GM11168 (cell line): ENCODE results near the gene SSR1.

Source experiments
- in situ Hi-C: fragments of 300-500 bp; cut with MboI; formaldehyde crosslinking; loops from one replicate; pipeline ENCODE4 v1.12.0; 2022; ENCODE audit warnings: low sequenced_read_pairs; ENCODE audit not compliant: unreplicated experiment

The SSR1 gene

DNA sequence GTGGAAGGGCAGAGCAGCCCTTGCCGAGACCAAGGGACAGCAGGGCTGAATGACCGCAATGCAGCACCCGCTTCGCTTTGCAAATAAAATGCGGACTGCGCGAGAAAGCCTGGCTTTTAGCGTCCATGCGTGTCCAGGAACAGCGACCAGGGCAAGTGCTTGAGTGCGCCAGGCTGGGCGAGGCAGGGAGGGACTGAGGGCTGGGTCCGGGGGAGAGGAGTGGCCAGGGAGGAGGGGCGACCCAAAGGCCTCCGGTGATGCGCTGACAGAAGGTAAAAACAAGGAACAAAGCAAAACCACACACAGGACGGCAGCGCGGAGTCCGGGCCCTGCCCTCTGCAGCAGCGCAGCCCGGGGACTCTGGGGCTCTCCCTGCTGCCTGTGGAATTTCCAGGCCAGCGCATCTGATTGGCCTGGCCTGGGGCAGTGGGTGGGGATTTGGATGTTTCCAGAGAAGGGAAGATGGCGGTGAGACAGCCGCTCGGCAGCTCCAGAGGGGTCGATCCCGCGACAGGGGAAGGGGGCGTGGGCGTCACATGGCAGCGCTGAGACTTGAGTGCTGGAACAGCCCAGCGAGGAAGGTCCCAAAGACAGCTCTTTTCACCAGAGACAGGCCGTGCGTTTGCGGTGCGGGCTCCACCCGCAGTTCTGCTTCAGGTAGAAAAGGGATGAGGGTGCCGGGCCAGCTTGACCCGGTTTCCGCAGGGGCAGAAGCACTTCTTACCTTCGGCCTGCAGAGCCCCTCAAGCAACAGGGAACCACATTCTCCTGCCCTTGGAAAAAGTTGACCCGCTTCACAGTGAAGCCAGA lies 51.8 kb downstream of the SSR1 start:
- in situ Hi-C loops = no loop called here

DNA sequence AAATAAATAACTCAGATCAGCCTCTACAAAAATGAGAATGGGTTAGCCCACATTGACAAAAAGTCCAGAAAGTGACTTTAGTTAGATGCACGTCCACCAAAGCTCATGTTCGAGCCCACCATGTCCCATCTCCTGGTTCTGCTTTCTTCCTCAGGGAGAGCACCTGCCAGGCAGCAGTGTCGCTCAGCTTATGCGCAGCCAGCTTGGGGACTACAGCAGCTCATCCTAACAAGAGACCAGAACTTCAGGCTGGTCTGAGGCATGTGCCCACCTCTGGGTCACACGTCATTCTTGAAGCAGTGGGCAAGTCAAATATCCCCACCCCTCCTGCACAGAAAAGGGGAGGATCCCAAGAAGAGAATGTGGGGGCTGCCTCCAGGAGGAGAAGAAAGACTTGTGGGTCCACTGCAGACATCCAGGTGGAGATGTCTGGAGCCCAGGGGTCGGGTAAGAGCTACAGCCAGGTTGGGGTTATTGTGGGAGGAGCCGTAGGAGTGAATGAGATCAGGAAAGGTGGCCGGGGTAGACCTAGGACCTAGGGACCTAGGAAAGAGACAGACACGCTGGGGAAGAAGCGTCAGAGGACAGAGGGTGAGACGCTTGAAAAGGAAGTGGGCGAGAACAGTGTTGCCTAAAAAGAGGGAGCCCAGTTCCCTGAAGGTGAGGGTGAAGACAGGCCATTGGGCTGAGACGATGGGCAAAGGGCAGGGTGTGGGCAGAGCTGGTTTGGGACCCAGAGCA lies 52.5 kb downstream of the SSR1 start:
- in situ Hi-C loops = no loop called here

DNA sequence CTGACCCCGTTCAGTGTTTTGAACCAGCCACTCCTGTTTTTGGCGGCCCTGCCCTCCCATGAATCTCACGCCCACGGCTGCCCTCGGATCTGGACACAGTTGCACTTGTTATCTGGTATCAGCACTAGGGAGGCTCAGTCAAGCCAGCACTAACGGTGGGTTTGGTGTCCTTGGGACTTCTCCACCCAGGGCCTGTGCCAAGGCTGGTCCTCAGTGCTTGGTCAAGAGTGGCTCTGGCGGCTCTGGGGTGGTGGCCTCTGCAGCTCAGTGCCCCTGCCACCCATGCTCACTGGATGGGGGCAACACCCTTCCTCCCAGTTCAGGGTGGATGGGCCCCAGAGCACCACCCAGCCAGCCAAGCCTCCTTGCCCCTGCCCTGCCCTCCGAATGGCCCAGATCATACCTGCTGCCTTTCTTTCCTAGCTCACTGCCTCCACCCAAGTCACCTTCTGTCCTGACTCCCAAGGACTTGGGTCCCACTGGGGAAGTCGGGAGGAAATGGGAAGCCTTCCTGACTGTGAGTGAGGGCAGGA lies 54.7 kb downstream of the SSR1 start:
- in situ Hi-C loops = no loop called here

DNA sequence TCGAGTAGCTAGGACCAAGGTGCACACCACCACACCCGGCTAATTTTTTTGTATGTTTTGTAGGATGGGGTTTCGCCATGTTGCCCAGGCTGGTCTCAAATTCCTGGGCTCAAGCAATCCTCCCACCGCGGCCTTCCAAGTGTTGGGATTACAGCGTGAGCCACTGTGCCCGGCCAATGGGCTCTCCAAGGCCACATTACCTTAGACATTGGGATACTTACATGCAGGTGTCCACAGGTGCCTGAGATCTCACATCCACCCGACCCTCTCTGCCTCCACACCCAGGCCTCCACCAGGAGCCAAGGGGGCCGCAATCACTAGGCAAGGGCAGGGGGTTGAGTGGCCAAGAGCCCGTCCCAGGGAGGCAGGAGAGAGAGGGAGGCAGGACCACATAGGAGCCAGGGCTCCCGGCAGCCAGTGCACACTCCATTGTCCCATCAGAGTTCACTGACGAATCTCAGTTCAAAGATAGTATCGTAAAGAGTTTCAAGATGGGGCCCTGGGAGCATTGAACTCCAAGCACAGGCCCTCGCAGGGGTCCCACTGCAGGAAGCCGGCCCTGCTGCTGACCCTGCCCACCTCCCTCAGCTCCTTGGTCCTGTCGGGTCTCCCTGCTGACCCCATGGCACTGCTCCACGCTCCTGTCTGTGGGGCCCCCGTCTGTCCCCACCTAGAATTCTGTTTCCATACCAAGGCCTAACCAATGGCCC lies 55.3 kb downstream of the SSR1 start:
- in situ Hi-C loops = no loop called here

DNA sequence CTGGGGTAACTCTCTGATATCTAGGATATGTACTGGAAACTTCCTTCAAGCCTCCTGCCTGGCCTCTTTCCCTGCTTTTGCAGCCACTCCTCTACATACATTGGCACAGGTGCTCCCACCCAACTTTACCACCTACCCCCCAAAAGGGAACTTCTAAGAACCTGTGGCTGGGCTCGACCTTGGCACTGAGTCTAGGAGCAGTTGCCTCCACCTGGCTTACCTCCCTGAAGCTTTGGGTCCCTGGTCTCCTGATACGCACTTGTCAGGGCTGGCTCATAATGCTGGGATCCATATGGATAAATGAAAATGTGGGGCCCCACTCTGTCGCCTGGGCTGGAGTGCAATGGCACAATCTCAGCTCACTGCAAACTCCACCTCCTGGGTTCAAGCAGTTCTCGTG lies 56.2 kb downstream of the SSR1 start:
- in situ Hi-C loops = no loop called here

DNA sequence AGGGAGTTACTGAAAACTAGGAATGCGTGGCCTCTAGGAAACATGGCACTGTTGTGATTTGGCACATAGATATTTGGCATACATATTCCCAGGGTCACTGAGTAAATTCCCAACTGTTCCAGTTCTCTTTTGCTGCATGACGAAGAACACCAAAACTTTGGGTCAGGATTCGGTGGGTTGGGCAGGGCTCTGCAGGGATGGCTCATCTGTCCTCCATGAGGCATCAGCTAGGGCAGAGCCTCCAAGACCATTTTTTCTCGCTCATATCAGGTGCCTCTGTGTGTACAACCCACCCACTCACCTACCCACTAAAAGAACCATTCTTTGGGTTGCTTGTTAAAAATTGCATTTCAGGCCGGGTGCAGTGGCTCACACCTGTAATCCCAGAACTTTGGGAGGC lies 57.1 kb downstream of the SSR1 start:
- in situ Hi-C loops = no loop called here

DNA sequence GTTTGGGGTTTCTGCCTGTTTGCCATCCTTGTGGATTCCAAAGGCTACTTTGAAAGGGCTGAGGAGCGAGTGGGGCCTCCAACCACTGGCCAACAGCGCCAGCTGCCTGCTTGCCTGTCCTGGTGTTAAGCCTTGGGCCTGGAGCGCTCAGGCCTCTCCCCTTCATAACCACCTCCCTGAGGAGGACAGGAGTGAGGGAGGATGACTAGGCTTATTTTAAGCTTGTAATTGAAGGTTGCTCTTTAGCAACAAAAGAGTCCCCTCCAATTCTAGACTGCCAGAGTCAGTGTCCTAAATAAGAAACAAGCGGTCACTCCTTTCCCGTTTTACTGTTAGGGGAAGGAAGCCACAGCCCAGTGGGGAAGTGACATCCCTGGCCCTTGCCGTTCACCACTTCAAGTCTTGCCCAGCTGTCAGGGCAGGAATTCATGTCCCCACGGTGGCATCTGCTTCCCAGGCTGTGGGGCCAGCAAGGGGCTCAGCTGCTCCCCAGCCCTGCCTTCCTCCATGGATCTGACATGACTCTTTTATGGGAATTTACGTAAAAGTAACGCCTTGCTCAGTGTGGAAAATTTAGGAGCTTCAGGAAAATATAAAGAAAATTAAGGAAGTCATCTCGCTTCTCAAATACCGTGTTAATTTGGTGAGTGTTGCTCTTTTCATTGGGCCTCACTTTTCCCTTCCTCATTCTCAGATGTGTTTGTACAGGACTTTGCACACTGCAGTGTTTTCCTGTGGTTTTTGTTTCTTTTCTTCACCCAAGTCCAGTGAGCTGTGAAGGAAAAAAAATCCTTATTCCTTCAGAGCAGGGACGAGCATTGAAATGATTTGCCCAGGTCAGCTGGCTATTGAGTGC lies 57.8 kb downstream of the SSR1 start:
- in situ Hi-C loops = no loop called here

DNA sequence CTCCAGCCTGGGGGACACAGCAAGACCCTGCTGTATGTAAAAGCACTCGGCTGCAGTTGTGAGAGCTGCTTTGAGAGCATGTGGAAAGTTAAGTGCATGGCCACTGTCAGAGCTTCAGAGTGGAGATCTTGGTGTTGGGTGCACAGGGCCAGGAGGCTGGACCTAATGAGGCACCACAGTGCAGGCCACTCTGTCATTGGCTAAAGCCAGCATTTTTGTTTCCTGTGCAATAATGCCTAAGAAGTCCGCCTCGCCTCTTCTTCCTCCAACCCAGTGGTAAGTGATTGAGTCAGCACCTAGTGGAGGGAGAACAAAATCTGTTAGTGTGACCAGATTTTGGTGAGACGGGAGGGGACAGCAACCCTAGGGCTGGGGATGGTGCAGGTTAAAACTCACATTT lies 60.6 kb downstream of the SSR1 start:
- in situ Hi-C loops = no loop called here

DNA sequence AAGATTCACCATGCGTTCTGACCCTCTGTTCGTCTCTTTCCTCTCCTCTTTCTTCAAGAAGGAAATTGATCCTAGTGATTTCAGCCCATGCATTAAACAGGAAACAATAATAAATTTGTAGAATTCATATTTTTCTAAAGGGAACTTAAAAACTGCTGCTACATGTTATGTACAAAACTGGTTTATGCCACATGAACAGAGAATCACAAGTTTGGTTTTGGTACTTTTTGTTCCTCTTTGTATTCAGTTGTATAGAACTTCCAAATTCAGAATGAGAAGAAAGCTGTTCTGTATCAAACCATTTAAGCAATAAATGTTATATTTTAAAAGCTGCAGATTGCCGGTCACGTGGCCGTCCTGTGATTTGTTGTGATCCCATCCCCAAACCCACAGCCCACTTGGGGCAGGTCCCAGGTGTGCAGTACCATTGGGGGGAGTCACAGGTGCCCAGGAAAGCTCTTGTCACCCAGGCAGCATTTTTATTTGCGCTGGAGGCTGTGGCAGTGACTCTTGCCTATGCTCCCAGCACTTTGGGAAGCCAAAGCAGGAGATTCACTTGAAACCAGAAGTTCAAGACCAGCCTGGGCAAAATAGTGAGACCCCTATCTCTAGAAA lies 61.2 kb downstream of the SSR1 start:
- in situ Hi-C loops = no loop called here

DNA sequence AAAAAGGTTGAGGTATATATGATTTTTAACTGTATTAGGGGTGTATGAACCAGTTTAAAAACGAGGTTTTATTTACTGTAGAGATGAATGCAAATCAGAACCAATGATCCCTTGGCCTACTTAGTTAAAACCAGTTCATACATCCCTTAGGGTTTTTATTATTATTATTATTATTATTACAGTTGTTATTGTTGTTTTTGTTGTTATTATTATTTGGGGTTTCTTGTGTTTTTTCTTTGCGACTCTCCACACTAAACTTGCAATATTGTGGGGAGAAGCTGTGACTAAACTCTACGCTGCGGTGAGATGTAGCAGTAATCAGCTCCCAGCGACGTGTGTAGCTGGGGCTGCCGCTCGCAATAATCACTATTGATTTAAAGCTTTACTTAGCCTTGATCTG lies 62.2 kb downstream of the SSR1 start:
- in situ Hi-C loops = no loop called here

DNA sequence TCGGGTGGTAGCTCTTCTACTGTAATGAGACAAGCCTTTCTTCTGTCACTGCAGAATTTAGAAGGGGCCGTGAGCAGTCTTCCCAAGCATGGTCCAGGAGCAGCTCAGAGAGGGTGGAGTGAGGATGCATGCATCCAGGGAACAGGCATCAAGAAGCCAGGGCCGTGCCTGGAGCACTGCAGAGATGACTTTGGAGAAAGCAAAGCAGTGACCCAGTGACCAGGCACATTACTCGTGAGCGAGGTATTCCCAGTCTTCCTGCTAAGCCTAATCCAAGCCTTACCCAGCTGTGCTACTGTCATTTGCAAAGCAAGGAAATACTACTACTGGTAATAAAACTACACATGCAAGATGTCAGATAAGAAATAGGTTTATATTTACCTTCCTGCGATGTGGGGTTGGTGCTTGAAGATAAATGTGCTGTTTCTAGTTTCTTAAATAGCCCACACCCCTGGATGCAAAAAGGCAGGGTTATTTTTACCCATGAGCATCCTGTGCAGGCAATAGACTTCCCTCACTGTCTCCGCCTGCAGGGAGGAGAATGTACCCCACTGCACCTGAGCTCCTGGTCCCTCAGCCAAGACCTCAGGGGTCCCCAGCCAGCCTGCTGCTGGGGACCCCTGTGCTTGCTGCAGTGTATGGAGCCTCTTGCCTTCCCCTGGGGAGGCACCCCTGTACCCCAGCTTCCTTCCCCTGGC lies 62.9 kb downstream of the SSR1 start:
- in situ Hi-C loops = loop anchor here (25.0 kb wide), 1 partner anchor 563 kb away; no protein-coding TSS in a partner anchor

DNA sequence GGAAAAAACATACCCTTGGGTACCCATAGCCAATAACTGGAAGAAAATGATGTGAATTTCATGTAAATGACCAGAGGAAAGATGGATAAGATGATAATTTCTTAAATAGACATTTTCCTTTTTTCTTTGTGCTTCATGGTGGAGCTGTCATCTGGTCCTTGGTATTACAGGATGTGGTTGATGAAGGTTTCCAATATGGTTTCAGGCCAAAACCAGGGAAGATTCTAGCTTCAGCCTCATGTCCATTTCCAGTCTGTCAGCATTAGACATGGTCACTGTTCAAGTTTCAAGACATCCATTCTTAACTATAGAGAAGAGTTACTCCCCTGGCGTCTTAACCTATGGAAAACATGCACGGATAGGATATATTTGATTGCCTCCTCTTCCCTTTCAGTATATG lies 63.6 kb downstream of the SSR1 start:
- in situ Hi-C loops = loop anchor here (25.0 kb wide), 1 partner anchor 562 kb away; no protein-coding TSS in a partner anchor

DNA sequence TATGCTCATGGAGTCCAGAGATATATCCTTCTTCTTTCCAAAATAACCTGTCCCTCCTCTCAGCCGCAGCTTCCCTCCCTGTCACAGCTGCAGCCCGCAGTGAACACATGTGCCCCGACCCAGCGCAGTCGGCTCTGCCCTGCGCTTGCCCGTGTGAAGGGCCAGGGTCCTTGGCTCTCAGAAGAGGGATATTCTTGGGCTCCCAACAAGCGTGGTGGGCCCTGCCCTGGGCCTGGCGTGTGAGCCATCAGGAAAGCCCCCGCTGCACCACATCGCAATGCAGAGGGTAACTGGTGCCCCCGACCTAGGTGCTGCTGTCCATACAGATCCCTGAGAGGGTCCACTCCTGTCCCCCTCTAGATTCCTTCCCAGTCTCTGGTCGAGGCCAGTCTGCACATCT lies 65.2 kb downstream of the SSR1 start:
- in situ Hi-C loops = loop anchor here (25.0 kb wide), 1 partner anchor 561 kb away; no protein-coding TSS in a partner anchor

DNA sequence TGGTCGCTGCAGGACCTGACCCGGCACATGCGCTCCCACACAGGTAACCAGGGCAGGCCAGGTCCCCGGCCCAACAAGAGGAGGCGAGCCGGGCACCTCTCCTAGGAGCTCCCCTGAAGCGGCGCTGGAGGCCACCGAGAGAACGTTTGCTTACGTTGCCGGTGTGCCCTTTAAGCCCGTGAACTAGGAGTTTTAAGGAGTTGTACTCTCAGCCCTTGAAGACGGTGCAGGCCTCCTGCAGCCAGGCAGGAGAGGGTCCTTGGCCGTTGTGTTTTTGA lies 65.9 kb downstream of the SSR1 start:
- in situ Hi-C loops = loop anchor here (25.0 kb wide), 1 partner anchor 560 kb away; no protein-coding TSS in a partner anchor

DNA sequence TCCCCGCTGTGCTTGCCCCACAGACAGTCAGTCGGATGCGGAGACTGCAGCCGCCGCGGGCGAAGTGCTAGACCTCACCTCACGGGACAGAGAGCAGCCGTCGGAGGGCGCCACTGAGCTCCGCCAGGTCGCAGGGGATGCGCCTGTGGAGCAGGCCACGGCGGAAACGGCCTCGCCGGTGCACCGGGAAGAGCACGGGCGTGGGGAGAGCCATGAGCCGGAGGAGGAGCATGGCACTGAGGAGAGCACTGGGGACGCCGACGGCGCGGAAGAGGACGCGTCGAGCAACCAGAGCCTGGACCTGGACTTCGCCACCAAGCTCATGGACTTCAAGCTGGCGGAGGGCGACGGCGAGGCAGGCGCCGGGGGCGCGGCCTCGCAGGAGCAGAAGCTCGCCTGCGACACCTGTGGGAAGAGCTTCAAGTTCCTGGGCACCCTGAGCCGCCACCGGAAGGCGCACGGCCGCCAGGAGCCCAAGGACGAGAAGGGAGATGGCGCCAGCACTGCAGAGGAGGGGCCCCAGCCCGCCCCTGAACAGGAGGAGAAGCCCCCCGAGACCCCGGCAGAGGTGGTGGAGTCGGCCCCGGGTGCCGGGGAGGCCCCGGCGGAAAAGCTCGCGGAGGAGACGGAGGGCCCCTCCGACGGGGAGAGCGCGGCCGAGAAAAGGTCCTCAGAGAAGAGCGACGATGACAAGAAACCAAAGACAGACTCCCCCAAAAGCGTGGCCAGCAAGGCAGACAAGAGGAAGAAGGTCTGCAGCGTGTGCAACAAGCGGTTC lies 66.4 kb downstream of the SSR1 start:
- in situ Hi-C loops = loop anchor here (25.0 kb wide), 1 partner anchor 559 kb away; no protein-coding TSS in a partner anchor

DNA sequence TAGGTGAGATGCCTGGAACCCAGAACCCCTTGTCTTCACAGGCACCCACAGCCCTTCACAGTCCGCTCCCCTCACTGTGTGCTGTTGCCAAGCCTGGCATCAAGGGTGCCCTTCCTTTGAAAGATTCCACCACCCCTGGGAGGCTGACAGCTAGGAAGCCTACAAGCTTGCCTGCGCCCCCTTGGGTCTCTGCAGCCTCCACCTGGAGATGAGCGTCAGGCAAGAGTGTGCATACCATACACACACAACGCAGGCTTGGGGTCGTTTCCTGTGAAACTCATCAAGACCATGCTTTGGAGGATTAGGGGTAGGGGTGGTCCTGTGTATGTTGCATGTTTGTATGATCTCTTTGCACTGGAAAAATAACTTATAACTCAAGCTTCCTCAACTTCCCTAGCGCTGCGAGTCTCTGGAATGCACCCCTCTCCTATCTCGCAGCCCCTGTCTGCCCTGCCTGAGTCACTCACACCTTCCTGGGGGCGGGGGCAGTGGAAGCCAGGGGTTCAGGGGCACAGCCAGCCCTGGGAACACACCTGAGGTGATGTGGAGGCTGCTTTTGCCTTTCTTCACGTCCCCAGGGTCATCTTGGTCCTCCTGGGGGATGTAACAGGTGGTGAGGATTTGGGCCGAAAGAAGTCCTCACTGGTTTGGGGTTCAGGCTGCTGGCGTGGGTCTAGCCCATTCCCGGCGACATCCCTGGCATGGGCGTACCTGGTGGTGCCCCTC lies 67.2 kb downstream of the SSR1 start:
- in situ Hi-C loops = loop anchor here (25.0 kb wide), 1 partner anchor 559 kb away; no protein-coding TSS in a partner anchor
